ENCODE results near the gene BBS7.
A peak's percentile ranks its signal among the peaks of the same experiment; 100 is the strongest.

Gene BBS7

DNA sequence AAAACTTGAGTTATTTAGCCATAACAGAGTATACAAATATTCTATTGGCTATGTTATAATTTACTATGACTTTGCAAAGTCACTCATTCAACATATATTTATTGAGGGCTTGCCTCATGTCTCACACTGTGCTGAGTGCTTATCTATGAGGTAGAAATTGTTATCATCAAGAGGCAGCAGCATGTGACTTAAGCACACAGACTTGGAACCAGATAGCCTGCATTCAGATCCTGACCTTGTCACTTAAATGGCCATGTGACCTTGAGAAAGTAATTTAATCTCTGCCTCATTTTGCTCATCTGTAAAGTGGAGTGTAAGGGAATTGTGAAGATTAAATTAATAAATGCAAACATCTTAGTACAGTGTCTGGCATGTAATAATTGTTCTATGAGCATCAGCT lies 79.3 kb downstream of the BBS7 start:
- no peak for DNase-seq (ENCODE audit: low read depth, low spot score)

DNA sequence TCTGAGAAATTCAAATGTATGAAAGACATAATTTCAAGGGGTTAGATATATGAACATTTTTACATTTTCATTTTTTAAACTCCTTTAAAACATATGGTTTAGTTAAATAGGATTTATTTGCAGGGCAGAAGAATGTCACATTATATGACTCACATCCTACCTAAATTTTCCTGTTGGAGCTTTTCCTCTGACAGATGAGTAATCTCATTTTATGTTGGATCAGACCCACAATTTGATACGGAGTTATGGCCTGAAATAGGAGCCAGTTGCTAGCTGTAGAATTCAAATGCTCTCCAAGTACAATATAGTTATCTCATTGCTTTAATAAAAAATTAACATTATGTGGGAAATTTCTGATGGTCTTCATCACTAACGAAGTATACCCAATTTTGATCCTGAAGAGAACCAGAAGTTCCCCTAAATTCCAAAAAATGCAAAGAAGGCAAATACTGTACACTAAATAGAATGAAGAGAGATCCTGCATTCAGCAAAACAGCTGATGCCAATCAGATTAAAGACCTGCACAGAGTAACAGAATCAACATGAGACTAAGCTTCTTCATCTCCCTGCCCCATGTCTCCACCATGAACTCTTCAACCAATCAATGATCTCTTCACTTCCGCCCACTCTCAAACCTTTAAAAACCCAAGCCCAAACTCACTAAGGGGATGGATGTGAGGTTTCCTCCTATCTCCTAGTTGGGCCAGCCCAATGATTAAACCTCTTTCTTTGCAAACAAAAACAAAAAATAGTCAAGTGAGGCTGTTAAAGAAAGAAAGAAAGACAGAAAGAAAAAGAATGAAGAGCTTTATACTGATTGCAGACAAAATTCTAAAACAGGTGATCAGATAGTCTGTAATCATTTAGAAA lies 80.1 kb downstream of the BBS7 start:
- peak; percentile 20 for DNase-seq (ENCODE audit: low read depth, low spot score)

DNA sequence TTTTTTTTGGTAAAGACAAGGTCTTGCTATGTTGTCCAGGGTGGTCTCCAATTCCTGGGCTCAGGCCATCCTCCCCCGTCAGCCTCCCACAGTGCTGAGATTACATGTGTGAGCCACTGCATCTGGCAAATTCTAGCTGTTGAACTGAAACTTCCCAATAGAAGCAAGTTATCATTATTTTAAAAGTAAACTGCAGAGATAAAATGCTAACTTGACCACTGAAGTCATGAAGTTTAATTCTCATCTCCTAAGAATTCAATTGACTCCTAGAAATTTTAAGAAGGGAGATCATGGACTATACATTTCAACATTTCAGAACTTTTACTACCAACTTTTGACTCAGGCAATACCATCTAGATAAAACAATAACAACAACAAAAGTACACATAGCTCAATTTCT lies 80.8 kb downstream of the BBS7 start:
- DNase-seq (ENCODE audit: low read depth, low spot score), result no peak

DNA sequence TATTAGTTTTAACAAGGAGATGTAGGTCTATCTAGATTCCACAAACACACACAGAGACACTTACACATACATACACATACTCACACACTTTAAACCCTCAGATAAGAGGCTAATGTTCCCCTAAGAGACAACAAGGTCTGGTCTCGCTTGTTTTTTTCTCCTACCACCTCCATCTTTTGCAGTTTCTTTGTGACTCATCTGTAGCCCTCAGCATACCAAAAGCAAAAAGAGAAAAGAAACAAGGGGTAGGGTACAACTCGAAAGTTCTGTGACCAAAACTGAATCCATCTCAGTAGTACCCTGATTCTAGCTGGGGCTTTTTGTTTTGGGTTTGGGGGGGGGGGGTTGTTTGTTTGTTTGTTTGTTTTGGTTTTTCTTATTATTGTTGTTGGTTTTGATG lies 81.4 kb downstream of the BBS7 start:
- no peak for DNase-seq (ENCODE audit: low read depth, low spot score)

DNA sequence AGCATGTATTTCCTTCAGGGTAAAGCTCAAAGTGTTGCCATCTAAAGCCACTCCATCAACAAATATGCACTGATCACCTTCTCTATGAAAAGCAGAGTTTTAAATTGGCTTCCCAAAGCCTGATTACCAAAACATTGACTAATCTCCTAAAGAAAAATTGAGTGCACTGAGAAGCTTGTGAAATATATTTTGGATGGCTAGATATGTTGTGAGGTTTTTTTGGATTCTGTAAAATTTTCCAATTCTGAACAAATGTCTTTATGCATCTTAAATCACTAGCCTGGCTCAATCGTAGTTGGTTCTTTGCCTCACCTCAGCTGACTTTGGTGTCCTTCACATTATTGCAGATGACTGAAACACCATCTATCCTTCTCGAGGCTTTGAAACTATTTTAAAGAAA lies 84.1 kb downstream of the BBS7 start:
- no peak for DNase-seq (ENCODE audit: low read depth, low spot score)

DNA sequence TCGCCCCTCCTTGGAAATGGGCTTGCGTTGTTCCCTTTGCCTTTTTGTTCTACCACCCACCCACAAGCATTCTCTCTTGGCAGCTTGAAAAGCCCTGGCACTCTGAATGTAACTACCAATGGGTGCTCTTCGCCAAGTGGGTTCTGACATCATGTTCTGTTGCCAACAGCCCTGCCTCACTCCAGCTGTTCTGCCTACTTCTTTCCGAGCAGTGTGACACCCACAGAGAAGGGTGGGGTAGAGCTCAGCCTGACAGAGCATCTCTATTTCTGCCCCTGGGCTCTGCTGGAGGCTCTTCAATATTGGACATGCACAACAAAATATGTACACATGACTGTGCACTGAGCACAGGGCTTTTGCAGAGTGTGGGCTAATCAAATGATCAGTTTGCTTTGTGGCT lies 84.8 kb downstream of the BBS7 start:
- no peak for DNase-seq (ENCODE audit: low read depth, low spot score)

DNA sequence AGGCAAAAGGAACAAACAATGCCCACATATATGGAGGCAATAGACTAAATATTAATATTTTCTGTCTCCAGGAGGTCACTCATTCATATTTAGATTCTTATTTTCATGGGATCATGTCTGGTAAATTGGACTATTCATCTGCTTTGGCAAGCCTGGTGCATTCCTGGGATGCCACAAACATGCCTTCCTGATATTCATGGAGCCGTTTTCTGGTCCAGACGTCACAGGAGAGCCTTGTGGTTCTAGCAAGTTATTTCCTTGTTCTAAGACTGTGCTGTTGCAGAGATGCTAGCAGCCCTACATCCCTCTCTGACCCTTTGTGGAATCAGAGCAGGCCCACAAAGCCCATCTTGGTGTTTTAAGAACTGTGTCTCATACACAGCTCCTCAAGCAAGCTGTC lies 85.3 kb downstream of the BBS7 start:
- peak; percentile 57 for DNase-seq (ENCODE audit: low read depth, low spot score)

DNA sequence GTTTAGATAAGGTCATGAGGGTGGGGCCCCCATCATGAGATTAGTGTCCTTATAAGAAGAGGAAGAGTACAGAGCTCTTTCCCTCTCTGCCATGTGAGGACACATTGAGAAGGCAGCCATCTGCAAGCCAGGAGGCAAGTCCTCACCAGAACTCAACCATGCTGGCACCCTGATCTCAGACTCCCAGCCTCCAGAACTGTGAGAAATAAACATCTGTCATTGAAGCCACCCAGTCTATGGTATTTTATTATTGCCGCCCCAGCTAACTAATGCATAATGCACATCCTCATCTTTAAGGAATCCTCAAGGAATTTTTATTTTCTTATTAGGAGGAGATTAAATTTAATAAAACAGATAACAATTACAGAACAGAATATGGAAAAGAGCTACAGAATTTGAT lies 85.9 kb downstream of the BBS7 start:
- no peak for DNase-seq (ENCODE audit: low read depth, low spot score)

DNA sequence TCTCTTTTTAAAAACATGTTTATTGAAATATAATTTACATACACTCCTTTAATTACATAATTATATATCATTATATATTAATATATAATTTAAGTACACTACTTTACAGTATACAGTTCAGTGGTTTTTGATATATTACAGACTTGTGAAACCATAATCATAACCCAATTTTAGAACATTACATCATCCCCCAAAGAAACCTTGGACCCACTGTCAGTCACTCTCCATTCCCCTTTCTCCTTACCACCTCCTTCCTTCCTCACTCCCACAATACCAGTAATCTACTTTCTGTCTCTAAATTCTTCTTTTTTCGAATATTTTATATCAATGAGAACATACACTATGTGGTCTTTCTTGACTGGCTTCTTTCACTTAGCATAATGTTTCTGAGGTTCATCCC lies 87.1 kb downstream of the BBS7 start:
- DNase-seq (ENCODE audit: low read depth, low spot score), result no peak

DNA sequence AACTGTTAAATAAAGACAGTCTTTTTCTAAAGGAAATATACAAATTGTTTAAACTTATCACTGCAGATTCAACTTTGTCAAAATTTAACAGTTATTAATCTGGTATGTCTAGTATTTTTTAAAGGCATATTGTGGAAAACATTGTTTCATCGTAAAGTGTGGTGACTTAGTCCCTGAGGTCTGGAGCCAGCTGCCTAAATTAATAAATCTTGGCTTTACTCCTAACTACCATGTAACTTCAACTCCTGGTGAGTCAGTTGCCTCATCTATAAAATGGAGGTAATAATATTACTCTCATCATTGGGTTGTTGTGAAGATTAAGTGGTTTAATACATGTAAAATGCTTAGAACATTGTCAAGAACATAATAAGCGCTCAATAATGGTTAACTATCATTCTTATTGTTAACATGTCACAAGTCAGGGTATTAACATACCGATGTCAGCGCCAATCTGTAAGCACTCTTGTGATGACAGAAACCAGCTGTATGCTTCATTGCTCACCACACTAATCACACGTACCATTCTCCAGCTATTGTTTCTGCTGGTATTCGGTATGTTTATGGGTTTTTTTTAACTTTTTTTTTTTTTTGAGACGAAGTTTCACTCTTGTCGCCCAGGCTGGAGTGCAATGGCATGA lies 91.2 kb downstream of the BBS7 start:
- no peak for DNase-seq (ENCODE audit: low read depth, low spot score)

DNA sequence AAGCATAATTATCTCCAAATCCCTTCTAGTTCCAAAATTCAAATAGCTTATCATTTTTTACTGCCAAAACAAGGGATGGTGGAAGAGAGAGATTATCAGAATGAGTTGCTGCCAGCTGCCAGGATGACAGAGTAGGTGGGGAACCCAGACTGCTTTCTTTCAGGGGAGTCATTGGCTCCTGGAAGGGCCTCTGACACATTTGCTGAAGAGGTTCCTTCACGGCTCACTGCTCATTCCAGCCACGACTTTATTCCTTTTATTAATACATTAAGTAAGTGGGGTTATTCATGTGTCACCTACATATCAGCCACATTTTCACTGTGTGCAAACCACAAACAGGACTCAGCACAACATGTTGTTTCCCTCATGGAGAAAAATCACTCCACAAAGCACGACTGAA lies 92.6 kb downstream of the BBS7 start:
- no peak for DNase-seq (ENCODE audit: low read depth, low spot score)

DNA sequence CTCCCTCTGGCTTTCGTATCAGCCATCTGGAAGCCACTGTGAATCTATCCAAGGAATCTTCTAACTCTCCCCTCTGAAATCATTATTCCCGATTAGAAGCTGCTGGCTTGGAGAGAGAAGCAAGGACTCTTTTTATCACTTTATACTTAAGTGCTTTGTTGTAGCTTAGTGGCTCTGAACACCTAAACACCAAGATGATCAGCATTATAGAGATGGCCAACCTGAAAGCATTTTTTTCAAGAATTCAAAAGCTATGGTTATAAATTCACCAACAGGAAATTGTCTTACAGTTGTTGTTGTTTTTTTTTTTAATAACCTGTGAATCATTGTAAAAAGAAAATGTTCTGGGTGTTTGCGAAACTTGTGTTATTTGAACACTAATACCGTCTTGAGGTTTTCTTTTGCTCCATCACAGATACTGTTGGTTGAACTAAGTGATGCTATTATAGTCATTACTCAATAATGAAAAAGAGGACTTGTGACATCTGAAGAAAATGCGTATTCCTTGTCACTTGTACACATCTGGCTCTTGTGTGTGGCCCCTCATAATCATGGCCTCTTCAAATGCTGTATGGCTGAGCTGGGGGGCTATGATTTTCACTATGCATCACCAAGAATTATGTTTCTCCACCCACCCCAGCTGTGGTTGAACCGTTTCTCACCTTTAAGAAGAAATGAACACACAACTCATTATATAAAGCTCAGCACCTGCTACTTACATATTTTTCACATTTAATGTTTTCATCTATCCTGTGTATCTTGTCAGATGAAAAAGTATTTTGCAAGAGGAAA lies 93.5 kb downstream of the BBS7 start:
- DNase-seq (ENCODE audit: low read depth, low spot score), result no peak

All from smooth muscle cell of the brain vasculature (primary cell).